GM19035 (cell line): Measurements from ENCODE around the gene RAI1.

ENCODE experiments used
- ATAC-seq: cut with Tn5 transposase; IDR thresholded peaks from one replicate; pipeline ENCODE4 v1.9.1; 2021; ENCODE audit not compliant: unreplicated experiment

RAI1 gene

DNA sequence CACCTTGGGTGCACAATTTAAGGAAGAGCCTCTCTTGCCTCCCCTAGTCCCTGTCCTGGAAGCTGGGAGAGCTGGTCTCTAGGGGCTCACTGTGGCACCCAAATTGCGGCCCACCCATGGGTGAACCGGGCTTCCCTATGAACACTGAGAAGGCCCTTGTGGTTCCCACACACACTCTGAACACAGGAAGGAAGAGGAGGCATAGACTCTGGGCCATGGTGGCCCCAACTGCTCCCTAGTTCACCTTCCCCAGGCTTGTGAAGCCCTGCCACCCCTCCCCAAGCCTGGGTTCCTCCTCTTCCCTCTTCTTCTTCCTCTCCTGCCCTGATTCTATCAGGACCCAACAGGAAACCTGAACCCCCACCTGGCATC is 145.1 kb downstream of the RAI1 start:
- no peak for ATAC-seq

DNA sequence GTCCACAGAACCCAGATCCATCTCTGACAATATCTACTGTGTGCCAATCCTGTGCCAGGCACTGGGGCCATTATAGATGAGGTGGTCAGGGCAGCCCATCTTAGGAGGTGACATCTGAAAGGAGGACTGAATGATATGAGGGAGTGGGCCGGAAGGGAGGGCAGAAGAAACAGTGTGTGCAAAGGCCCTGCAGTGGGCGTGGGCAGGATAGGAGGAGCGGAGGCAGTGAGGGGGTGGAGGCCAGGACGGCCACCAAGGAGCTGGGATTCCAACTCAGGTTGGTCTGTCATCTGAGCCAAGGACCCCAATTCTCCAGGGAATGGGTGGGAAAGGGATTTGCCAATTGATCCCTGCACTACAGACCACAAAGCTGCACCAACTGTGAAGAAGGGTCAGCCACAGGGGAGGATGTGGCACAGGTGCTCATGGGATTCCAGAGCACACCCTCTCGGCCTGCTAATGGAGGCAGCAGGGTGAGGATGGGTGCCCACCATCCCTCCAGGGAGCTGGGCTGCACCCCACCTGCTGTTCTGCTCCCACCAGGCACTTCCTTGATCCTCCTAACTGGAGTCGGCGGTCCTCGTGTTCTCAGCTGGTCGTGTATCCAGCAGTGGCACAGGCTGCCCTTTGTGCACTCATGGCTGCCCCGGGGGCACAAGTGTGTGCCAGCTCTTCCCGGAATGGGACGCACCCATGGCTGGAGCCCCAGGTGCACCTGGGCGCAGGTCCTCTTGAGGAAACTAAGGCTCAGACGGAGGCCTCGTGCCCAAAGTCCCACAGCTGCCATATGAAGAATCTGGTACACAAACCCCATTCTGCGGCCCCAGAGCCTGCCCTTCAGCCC is 145.9 kb downstream of the RAI1 start:
- no peak for ATAC-seq

DNA sequence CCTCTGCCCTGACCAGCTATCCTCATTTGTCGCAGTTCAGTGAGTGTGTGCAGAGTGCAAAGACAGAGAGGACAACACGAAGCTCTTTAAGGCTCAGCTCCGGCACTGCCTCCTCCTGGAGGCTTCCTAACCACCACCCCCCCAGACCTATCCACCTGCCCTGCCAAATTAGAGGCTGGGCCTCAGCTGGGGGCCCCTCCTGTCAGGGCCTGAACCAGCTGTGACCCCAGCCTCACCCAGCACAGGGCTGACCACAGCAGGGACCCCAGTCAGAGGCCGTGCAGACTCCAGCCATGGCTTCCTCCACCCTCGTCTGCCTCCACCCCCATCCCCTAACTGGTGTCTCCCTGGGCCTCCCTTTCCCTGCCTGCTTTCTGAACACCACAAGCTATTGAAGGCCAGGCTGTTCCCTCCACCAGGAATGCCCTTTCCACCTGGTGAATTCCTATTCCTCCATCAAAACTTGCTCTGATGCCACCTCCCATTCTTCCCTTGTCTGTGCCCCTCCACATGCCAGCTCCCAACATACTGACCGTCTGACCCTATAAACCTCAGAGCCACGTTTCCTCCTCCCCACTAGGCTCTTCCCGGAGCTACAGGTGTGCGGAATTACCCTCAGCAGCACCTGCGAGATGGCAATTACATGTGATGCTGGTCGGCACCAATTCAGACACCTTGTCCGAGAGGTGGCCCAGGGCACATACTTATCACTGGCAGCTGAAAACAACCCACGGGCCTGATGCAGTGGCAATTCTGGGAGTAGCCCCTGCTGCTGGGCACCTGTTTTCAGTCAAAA is 146.8 kb downstream of the RAI1 start:
- no peak for ATAC-seq

DNA sequence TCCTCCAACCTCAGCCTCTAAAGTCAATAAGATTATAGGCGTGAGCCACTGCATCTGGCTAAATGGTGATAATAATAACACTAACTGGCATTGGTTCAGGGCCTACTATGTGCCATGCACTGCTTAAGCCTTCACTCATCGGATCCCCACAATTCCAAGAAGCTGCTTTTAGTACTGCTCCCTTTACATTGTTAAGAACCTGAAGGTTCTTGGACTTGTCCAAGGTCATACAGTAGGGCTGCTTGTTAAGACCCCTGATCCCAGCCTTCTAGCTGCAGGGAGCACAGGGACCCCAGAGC is 149.0 kb downstream of the RAI1 start:
- no peak for ATAC-seq

DNA sequence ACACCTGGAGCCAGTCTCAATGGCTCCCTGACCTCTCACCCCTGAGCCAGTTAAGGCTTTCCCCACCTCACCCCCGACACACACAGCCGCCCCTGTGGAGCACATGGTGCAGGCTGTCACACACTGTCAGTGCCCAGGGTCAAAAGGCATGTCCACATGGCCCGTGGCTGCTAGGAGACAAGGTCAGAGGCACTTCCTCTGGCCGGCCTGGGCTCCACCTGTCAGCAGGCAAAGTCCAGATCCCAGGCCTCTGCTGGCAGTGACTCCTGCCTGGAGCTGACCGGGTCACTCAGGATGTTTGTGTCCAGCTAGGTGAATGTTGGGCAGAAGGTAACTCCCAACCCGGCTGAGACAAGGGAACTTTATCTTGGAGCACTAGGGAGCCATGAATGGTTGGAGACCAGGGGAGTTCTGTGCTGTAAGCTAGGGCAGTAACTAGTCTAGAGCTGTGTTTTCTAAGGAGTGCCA is 149.5 kb downstream of the RAI1 start:
- no peak for ATAC-seq

DNA sequence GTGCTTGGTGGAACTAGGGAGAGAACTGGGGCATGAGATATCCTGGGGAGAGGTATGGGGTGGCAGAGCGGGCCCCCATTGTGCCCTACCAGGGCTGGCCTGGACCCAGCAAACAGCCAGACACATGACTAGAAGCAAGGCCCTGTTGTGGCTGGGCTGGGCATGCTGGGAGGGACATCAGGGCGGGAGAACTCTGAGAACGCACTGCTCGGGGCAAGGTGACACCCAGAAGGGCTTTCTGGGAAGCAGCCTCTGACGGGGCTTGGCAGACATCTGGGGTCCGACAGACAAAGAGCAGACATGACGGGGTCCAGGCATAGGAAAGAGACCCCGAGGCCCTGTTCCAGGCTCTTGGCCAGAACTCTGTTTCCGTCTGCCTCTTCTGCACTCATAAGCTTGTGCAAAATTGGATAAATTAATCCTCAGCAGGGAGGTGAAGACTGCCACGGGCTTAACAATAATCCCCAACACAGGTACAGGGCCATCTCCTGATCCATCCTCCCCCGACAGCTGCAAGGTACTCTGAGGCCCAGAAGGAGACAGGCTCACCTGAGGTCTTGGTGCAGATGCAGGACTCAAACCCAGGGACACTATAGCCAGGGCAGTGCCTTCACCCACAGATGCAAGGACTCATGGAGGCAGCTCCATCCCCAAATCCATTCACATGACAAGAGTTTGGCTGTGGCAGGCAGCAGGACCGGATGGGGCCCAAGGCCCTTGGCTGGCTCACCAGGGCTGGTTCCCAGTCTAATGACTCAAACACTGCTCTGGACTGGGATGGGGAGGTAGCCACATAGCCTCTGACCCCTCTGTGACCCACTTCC is 150.2 kb downstream of the RAI1 start:
- no peak for ATAC-seq

DNA sequence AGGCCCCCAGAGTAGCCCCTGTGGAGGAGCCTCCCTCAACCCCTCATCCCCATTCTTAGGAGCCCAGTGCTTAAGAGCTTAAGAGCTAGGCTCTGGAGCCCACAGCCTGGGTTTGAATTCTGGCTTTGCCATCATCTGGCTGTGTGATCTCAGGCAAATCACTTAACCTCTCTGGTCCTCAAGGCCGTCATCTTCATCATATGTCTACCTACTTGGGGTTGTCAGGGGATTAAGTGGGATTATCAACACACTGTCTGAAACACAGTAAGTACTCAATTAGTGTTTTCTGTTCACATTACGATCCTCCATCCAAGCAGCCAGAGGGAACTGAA is 150.7 kb downstream of the RAI1 start:
- ATAC-seq: no peak

DNA sequence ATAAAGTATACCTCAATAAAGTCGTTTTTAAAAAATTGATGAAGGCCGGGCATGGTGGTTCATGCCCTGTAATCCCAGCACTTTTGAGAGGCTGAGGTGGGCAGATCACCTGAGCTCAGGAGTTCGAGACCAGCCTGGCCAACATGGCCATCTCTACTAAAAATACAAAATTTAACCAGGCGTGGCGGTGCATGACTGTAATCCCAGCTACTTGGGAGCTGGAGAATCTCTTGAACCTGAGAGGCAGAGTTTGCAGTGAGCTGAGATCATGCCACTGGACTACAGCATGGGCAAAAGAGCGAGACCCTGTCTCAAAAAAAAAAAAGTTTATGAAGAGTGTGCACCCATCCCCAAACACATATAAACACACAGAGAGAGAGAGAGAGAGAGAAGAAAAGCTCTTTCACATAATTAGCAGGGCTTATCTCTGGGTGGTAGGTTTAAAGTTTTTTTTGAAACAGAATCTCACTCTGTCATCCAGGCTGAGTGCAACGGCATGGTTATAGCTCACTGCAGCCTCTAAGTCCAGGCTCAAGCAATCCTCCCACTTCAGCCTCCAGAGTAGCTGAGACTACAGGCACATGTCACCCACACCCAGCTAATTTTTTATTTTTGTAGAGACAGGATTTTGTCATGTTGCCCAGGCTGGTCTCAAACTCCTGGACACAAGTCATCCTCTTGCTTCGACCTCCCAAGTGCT is 152.6 kb downstream of the RAI1 start:
- ATAC-seq: no peak

DNA sequence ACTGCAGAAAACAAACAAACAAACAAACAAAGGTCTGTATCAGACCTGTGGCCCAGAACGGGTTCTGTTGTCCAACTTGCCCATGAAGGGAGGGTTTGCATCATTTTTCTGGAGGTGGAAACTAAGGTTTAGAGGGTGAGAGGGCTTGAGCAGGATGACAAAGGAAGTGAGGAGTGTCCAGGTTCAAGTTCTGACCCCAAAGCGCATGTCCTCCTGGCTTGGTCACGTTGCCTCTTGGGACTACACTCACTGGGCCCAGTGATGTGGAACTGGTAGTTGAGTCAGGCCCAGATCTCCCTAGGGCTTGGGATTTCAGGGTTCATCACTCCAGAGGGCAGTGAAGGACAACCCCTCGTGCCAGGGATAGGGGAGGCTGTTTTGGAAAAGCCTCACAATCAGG is 153.7 kb downstream of the RAI1 start:
- no peak for ATAC-seq

DNA sequence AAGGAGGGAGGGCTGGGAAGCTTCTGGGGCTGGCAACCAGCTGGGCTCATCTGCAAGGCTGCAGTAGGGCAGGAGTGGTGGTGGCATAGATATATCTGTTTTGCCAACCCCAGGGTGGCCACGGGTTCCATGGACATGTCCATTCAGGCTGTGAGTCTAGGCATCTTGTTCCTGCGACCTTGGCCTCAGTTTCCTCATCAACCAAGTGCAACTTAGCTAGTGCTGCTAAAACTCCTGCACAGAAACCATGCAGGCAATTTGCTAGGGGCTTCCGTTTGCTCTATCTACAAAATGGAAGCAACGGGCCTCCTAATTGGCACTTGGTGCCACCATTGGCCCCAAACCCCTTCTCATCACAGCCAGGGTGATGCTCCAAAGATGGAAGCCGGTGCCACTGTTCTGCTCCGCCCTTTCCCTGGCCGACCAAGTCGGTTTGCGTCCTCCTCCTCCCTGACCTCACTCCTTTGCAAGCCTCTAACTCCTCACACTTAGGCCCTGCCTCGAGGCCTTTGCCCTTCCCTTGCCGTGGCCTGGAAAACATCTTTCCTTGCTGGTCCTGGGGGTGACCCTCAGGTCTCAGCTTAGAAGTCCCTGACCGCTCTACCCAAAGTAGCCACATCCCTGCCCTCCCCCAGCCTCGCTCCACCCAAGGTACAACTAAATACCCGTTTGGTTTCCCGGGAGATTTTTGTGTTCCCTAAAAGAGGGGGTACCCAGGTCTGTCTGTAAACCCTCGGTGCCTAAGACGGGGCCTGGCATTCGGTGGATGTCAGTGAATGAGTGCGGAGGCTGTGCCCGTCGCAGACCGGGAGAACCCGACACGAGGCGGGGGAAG is 154.4 kb downstream of the RAI1 start:
- no peak for ATAC-seq

DNA sequence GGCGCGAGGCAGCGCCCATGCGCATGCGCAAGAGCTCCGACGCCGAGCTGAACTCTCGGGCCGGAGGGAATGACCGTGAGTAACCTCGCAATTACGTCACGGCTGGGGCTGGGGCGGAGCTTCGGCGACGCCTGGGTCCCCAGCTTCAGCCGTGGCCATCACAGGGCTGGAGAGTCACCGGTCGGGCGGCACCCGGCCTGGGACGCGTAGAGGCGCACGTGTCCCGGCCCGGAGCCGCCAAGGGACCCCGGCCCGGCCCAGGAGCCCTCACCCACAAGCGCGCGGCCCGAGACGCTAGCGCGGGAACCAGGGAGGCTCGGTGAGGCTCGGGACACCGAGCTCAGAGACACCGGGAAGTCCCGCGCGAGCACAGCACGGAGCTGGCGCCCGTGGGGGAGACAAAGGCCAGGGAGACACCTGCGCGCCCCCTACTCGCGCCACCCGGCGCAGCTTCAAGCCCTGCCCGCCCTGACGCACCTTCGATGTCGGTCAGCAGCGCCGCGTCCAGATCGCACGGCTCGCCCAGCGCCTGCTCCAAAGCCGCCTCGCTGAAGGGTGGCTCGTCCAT is 155.1 kb downstream of the RAI1 start:
- peak; percentile 70 for ATAC-seq

DNA sequence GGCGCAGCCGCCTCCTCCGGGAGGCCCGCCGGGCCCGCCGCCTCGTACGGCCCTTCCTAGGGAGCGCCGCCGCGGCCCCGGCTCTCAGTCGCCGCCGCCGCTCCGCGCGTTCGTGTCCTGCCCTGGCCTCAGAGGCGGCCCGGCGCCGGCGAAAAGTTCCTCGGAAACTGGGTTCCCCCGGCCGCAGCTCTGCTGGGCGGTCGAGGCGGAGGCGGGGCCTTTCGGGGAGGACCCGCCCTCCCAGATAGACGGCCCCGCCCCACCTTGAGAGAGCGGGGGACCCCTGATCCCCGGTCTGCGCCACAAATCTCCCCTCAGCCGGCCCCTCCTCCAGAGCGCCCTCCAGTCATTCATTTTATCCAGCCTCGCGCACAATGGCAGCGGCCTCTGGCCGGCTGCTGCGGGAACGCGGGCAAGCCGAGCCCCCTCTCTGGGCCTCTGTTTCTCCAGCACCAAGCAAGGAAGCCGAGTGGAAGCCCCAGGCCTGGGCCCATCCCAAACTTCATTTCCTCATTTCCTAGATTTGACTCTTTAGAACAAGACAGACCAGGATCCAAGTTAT is 155.6 kb downstream of the RAI1 start, which contains the start of gene SREBF1:
TSS of gene SREBF1 (minus strand) at position 169 of the 562 bp plus-strand sequence. CDS start 169 bp downstream, outside the sequence.
- peak; percentile 29 for ATAC-seq

DNA sequence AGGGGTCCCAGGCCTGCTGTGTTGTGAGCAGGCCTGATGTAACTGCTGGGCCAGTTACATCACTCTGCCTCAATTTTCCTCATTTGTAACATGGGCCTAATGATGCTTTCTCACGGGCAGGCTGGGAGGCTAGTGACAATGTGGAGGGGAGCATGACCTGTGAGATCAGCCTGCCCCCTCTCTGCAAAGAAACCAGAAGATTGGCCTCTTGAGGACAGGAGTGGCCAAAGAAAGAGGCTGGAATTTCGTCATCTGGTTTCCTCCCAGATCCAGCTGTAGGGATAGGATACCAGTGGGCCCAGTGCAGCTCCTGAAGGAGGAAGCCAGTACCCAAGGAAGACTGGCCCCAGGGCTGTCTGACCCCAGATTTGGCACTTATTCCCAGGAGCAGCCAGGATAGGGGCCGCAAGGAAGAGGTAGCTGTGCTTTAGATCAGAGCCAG is 156.1 kb downstream of the RAI1 start:
- no peak for ATAC-seq

DNA sequence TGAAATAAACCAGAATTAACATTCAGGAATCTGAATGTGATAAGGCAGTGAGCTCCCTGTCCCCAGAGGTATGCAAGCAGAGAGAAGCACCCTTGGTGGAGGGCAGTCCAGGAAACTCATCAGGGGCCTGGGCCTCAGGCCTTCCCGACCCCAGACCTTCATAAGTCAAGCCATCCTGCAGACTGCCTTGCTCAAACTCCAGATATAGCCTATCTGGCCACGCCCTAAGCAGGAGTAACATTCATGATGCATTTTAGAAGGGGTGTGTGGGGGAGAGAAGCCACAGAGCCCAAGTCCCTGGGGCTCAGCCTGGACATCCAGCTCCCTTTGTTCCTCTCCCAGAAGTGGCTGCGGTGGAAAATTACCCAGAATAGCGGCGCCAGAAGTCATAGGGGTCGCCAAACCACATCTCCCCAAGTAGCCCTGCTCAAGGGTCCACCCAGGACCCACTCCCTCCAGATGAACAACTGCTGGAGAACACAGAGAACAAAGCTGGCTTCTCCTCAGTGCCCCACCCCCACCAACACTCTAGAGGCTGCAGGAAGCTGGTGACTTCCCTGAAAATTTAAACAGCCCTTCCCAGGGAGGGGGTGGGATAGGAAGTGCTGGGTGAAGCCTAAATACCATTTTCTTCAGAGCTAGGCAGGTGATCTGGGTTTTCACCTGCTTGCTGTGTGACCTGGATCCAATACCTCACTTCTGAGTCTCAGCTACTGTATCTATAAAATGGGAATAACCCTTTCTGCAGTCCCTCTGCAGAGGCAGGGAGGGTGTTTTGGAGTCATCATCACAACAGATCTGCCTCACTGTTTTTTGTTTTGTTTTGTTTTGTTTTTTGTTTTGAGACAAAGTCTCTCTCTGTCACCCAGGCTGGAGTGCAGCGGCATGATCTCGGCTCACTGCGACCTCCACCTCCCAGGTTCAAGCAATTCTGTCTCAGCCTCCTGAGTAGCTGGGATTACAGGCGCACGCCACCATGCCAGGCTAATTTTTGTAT is 157.0 kb downstream of the RAI1 start:
- ATAC-seq: no peak

DNA sequence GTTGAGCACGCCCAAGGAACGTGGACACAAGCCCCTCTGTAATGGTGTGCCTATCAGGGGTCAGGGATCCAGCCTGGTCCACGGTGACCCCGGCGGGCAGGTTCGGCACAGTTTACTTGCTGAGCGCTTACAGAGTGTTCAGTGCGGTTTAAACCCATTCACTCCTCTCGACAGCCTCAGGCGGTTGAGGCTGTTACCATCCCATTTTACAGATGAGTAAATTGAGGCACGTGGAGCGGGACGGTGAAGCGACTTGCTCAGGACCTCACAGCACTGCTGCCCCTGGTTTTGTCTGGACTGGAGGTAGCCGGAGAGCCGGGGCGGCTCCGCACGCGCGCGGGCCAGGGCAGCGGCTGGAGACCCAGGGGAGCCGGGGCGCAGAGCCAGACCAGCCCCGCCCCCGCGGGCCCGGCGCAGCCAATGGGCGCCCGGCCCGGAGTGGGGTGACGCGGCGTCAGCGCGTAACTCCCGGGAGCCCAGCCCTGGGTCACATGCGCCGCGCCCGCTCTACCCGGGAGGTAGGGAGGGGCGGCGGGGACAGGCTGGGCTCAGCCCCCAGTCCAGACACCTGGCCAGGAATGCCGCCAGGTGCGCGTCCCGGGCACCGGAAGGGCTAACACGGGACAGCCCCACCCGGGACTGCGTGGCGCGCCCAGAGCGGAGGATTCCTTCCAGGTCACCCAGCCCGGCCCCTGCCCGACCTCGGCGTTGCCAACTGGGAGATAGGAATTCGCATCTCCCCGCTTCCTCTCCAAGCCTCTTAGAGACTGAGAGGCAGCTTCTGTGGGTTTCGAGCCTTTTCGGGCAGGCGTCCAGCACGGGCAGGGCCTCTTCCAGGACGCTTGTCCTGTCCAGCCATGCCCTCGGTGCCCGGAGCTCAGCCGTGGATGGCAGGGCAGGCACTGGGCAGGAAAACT is 158.8 kb downstream of the RAI1 start:
- peak; percentile 59 for ATAC-seq

DNA sequence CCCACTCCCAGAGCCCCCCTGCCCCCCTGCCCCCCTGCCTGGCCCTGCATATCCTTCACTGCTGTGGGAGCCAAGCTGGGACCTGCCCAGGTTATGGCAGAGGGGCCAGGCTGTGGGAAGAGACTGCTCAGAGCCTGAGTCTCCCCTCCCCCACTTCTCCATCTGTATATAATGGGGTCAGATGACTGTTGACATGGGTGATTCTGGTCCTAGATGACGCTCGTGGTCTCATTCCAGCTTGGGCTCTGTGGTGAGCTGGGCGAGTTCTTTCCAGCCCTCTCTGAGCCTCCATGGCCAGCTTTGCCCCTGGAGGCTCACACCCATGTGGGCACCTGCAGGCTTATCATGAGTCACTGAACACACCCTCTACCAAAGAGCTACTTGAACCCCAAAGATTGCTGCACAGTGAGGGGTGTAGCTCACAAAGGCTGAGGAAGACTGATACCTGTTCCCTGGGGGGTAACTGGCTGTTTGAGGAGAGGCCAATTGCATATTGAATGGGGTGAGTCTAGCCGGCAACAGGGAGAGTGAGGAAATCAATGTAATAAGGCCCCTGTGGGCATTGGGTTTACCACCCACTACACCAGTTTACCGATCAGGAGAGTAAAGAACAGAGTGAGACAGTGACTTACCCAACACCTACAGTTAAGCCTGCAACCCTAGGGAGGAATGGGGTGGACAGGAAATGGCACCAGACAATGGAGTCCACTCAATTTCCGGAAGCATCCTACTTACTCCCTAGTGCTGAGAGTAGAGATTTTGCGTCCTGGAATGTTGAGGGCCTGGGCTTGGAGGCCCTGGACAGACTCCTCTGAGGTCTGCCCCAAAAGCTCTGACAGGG is 159.7 kb downstream of the RAI1 start:
- ATAC-seq: no peak
